ENCODE results near the gene IFT22. TPM values are rescaled to one million over a fixed set of nuclear protein-coding genes. Genes with fewer than 3 reads are reported as not detected.

Gene IFT22
- total RNA-seq, 1 experiment from 2014 or later = 33.8 TPM

DNA sequence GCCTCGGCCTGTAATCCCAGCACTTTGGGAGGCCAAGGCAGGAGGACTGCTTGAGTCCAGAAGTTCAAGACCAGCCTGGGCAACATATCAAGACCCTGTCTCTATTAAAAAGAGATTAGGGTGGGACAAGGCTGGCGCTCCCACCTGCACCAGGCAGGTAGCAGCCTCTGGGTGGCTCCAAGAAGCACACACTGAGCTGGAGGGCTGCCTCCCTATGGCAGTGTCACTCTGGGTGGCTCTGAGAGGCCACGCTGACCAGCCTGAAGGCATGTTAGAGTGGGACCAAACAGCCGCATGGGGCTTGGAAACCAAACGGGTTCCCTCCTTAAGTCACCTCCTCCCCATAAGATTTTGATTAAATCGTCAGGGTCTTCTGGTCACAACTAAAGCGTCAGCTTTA is 21.3 kb upstream of the IFT22 start:
- no peaks in the 10 kb centered on the region for H3K4me1 ChIP-seq
- H3K4me3 ChIP-seq = no peak overlapping the region
- H3K27ac ChIP-seq = no peak overlapping the region
- DNase-seq = no peak
- H3K36me3 ChIP-seq = no peaks in the 10 kb centered on the region
- 0 out of 2 replicates have a peak, but pooled peaks cover 2% of the 10 kb centered on the region for H3K27me3 ChIP-seq
- no peaks in the 10 kb centered on the region for H3K9me3 ChIP-seq (replicated peaks)

DNA sequence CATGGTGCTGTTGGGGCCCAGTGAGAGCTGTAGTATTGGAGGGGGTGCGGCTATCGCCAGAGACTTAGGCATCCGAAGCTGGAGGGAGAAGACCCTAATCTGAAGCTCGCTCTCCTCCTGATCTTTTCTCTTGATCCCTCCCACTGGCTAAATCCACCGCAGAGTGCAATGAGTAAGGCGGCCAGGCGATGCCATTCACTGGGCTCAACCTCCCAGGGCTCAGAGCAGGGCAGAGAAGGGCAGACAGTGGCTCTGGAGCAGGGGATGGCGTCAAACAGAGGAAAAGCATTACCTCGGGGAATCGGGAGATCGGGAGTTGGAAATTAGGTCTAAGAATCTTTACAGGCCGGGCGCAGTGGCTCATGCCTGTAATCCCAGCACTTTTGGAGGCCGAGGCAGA is 18.8 kb upstream of the IFT22 start:
- Histone ChIP-seq H3K9me3 (replicated peaks) (no peaks in the 10 kb centered on the region), H3K36me3 (no peaks in the 10 kb centered on the region), H3K4me3 (no peak overlapping the region), H3K4me1 (no peaks in the 10 kb centered on the region), H3K27me3 (0 out of 2 replicates have a peak, but pooled peaks cover 2% of the 10 kb centered on the region), H3K27ac (no peak overlapping the region)
- DNase-seq = no peak

DNA sequence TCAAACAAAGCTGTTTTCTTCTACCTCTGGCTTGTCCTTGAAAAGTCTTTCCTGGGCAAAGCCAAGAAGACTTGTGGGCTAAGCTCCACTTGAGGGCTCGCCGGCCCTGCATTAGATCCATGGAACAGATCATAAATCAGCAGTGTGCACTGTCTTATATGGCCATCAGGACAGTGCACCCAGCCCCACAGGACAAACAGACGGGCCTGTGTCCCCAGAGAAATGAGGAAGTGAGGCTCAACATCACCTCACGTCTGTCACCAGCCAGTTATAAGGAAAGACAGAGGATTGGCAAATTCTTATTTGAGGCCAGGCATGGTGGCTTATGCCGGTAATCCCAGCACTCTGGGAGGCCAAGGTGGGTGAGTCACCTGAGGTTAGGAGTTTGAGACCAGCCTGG is 12.3 kb upstream of the IFT22 start:
- no peak for DNase-seq
- Histone ChIP-seq H3K9me3 (replicated peaks) (no peaks in the 10 kb centered on the region), H3K4me1 (no peaks in the 10 kb centered on the region), H3K27ac (no peak overlapping the region), H3K27me3 (no peaks in the 10 kb centered on the region), H3K36me3 (no peaks in the 10 kb centered on the region), H3K4me3 (no peak overlapping the region)

DNA sequence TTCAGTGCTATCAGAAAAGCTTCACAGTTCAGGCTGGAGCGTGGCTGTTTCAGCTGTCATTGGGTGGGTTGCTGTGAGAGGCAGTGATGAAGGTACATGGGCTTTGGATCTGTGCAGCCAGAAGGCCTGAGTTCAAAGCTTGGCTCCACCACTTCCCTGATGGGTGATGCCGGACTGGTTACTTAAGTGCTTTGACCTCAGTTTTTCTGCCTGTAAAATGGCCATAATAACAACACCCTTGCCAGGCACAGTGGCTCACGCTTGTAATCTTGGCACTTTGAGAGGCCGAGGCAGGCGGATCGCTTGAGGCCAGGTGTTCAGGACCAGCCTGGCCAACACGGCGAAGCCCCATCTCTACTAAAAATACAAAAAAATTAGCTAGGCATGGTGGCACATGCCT is 10.4 kb upstream of the IFT22 start:
- no peaks in the 10 kb centered on the region for H3K36me3 ChIP-seq
- no peaks in the 10 kb centered on the region for H3K9me3 ChIP-seq (replicated peaks)
- no peak for DNase-seq
- no peaks in the 10 kb centered on the region for H3K4me1 ChIP-seq
- H3K27me3 ChIP-seq = no peaks in the 10 kb centered on the region
- H3K27ac ChIP-seq = no peak overlapping the region
- H3K4me3 ChIP-seq = no peak overlapping the region

DNA sequence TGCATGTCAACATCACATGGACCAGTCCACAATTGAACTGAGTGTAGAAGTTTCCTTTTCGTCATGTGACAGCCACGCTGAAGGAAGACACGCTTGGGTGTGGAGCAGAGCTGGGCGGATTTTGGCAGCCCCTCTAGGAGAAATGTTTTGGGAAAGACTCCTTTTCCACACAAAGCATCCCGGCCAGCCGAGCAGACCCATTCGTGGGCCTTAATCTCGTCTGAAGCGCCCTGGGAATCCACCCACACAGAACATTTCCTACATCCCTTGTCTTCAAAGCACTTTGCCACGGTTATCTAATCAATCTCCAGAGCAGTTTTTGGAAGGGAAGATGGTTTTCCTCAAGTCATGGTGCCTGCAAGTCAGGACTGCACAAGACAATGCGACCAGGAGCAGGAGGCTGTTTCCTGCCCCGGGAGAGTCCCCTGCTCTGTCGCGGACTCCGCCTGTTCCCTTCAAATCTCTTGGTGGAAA is 8.4 kb upstream of the IFT22 start:
- Histone ChIP-seq H3K4me3 (no peak overlapping the region), H3K9me3 (replicated peaks) (no peaks in the 10 kb centered on the region), H3K27me3 (no peaks in the 10 kb centered on the region), H3K27ac (no peak overlapping the region), H3K36me3 (no peaks in the 10 kb centered on the region), H3K4me1 (no peaks in the 10 kb centered on the region)
- no peak for DNase-seq

DNA sequence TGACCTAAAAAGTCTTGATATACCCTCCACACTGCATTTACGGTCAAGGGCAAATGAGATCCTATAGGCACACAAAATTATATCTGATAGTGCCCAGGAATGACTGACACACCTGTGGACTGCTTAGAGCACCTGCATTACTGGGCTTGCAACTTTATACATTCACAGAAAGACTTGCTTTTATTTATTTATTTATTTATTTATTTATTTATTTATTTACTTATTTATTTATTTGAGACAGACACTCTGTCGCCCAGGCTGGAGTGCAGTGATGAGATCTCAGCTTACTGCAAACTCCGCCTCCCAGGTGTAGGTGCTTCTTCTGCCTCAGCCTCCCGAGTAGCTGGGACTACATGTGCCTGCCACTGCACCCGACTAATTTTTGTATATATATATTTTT is 6.5 kb upstream of the IFT22 start:
- no peak for DNase-seq
- Histone ChIP-seq H3K9me3 (replicated peaks) (no peaks in the 10 kb centered on the region), H3K27me3 (no peaks in the 10 kb centered on the region), H3K4me1 (no peaks in the 10 kb centered on the region), H3K4me3 (no peak overlapping the region), H3K36me3 (no peaks in the 10 kb centered on the region), H3K27ac (no peak overlapping the region)

DNA sequence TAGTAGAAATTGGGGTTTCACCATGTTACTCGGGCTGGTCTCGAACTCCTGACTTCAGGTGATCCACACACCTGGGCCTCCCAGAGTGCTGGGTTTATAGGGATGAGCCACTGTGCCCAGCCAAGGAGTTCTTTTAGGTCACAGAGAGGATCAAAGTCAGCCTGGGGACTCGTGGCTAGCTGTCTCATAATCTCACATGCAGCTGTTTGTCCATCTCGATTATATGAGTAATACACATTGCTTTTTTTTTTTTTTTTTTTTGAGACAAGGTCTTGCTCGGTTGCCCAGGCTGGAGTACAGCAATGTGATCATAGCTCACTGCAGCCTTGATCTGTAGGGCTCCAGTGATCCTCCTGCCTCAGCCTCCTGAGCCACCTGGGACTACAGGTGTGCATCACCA is 2.2 kb downstream of the IFT22 start:
- H3K4me1 ChIP-seq = peaks cover 3% of the 10 kb centered on the region; the same call in 1 of the 2 replicates
- no peak for DNase-seq
- H3K4me3 ChIP-seq = no peak overlapping the region
- no peak overlapping the region for H3K27ac ChIP-seq
- H3K9me3 ChIP-seq (replicated peaks) = no peaks in the 10 kb centered on the region
- H3K27me3 ChIP-seq = no peaks in the 10 kb centered on the region
- H3K36me3 ChIP-seq = peaks cover 10% of the 10 kb centered on the region; the same call in 1 of the 2 replicates

DNA sequence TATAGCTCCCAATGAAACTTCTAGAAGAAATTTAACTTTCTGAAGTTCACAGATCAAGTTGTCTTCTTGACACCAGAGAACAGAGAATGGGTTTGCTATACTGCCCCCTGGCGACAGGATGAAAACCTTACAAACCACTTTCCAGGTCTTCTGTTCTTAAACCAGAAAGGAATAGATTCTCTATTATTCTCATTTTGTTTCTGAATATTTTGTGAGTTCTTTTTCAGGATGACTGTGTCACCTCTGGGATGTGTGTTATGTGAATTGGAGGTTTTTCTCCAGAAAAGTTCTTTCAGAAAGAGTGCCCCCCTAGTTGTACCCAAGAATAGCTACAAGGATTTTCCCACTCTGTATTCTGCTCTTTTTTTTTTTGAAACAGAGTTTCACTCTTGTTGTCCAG is 6.3 kb downstream of the IFT22 start:
- Histone ChIP-seq H3K27ac (no peak overlapping the region), H3K4me1 (no peaks in the 10 kb centered on the region), H3K9me3 (replicated peaks) (no peaks in the 10 kb centered on the region), H3K27me3 (no peaks in the 10 kb centered on the region), H3K36me3 (peaks cover 31% of the 10 kb centered on the region), H3K4me3 (no peak overlapping the region)
- DNase-seq = peak; percentile 29 to 66

DNA sequence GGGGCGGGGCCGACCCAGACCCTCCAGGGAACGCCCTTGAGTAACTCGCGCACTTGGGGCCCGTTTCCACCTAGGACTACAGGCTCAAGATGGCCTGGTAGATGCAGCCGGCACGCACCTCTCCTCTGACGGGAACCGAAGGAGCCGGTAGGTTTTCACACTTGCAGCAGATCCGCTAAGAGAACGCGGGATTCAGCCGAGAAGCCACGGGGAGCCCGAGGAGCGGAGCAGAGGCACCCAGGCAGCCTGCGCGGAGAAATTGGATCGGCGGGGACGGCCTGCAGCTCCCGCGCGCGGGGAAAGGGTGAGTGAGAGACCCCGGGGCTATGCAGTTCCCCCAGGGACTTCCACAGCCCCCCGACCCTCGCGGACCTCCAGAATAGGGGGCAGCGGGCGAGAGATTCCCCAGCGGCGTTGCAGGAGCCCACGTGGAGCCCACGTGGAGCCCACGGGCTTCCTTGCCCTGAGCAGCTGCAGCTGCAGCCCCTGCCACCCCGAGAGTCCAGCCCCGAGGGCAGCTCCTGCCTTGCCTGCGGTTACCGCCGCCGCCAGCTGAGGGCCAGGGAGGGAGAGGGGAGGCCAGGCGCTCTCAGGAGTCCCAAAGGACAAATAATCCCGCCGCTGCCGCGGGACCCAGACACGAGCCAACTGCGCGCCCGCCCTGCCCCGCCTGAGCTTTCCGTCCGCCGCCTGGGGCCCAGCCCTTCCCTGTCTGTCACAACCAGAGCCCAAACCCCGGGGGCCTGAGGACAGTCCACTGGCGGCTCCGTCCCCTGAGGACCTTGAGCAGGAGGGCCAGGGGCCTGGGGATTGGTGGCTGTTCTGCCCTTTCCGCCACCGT is 13.1 kb downstream of the IFT22 start:
- peak; percentile 81 to 89 for DNase-seq
- Histone ChIP-seq H3K4me1 (no peaks in the 10 kb centered on the region), H3K27me3 (no peaks in the 10 kb centered on the region), H3K9me3 (replicated peaks) (peaks cover 5% of the 10 kb centered on the region; the same call in 1 of the 2 replicates), H3K36me3 (peaks cover 23% of the 10 kb centered on the region), H3K4me3 (peak overlapping the region; percentile 87), H3K27ac (peak overlapping the region; percentile 98)

DNA sequence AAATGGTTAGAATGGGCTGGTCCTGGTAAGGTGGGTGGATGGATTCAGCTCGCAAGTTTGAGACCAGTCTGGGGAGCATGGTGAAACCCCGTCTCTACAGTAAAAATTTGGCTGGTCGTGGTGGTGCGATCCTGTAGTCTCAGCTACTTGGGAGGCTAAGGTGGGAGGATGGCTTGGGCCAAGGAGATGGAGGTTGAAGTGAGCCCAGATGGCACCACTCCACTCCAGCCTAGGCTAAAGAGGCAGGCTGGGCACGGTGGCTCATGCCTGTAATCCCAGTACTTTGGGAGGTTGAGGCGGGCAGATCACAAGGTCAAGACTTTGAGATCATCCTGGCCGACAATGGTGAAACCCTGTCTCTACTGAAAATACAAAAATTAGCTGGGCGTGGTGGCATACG is 15.3 kb downstream of the IFT22 start:
- Histone ChIP-seq H3K4me3 (no peak overlapping the region), H3K4me1 (no peaks in the 10 kb centered on the region), H3K27me3 (no peaks in the 10 kb centered on the region), H3K9me3 (replicated peaks) (peaks cover 10% of the 10 kb centered on the region), H3K27ac (no peak overlapping the region), H3K36me3 (peaks cover 13% of the 10 kb centered on the region)
- DNase-seq = no peak

DNA sequence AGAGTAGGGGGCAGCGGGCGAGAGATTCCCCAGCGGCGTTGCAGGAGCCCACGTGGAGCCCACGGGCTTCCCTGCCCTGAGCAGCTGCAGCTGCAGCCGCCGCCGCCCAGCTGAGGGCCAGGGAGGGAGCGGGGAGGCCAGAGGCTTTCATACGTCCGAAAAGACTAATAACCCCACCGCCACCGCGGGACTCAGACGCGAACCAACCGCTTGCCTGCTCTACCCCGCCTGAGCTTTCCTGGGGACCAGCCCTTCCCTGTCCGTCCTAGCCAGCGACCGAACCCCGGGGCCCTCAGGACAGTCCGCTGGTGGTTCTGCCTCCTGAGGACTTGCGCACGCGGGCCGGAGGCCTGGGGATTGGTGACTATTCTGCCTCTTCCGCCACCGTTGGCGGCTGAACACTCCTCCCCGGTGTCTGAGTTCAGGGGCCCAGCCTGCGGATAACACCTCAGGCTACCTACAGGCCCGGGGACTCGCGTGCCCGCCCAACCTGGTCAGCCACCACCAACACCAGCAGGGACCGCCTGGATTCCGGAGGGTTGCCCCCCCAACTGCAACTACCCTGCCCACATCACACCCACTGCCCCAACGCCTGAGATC is 18.4 kb downstream of the IFT22 start:
- no peak for DNase-seq
- Histone ChIP-seq H3K27me3 (no peaks in the 10 kb centered on the region), H3K36me3 (no peaks in the 10 kb centered on the region), H3K9me3 (replicated peaks) (peaks cover 17% of the 10 kb centered on the region), H3K4me1 (peaks cover 7% of the 10 kb centered on the region; the same call in 1 of the 2 replicates), H3K4me3 (no peak overlapping the region), H3K27ac (no peak overlapping the region)

DNA sequence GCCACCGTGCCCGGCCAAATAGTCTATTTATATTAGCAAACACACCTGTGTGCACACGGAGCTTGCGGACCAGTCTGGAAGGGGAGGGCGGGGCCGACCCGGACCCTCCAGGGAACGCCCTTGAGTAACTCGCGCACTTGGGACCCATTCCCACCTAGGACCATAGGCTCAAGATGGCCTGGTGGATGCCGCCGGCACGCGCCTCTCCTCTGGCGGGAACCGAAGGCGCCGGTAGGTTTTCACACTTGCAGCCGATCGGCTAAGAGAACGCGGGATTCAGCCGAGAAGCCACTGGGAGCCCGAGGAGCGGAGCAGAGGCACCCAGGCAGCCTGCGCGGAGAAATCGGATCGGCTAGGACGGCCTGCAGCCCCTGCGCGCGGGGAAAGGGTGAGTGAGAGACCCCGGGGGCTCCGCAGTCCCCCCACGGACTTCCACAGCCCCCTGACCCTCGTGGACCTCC is 18.9 kb downstream of the IFT22 start:
- Histone ChIP-seq H3K4me3 (no peak overlapping the region), H3K4me1 (peaks cover 7% of the 10 kb centered on the region; the same call in 1 of the 2 replicates), H3K27me3 (no peaks in the 10 kb centered on the region), H3K9me3 (replicated peaks) (peaks cover 17% of the 10 kb centered on the region), H3K36me3 (no peaks in the 10 kb centered on the region), H3K27ac (no peak overlapping the region)
- DNase-seq = no peak

DNA sequence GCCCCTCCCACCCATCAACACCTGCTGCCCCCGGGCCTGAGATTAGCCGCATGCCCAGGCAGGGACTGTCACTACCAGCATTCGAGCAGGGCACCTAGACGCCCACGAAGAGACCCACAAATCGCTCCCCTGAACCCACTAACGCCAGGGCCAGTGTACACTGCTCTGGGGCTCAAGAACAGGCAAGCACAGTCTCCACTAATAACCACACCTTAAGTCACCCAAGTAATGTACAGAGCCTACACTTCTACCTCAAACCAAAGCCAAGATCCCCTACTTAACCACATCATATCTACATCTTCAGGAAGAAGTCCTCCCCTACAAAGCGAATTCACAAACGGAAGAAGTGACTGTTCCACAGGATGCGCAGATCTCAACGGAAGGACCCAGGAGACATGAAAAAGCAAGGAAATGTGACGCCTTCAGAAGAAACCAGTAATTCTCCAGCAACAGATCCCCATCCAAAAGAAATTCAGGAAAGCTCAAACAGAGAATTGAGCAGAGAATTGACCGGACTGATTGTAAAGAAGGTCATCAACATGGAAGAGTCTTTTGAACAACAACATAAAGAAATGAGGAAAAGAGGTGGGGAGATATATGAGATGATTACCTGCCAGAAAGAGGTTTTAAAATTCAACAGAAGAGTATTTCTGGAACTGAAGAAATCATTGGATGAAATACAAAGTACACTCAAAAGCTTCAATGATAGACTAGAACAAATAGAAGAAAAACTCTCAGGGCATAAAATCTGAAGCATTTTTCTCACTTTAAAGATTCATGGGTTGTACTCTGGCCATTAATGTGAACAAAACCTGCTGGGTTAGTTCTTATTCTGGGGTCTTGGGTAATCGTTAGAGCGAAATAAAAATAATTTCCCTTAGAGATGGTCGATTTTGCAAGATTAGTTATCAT is 20.9 kb downstream of the IFT22 start:
- peaks cover 17% of the 10 kb centered on the region for H3K9me3 ChIP-seq (replicated peaks)
- no peaks in the 10 kb centered on the region for H3K27me3 ChIP-seq
- DNase-seq = no peak
- H3K4me3 ChIP-seq = peak overlapping the region; percentile 50
- H3K4me1 ChIP-seq = peaks cover 7% of the 10 kb centered on the region; the same call in 1 of the 2 replicates
- H3K36me3 ChIP-seq = no peaks in the 10 kb centered on the region
- H3K27ac ChIP-seq = peak overlapping the region; percentile 65

All from SJCRH30 (cell line).